Thoracic aorta (tissue), 2 donors: ENCODE measurements around the gene SUSD2. TPM values are rescaled to one million over a fixed set of nuclear protein-coding genes. Genes with fewer than 3 reads are reported as not detected.
"Not testable (repeated sequence)": the region's sequence is repeated elsewhere in the genome, so short reads cannot be mapped to it uniquely, and the experiment has no call there.

Experiments used
- ATAC-seq: fragments of 150-250 bp; one replicate; pipeline ENCODE4 v1.8.0; 2017; ENCODE audit warnings: low read depth; ENCODE audit not compliant: insufficient number of reproducible peaks, low FRiP score
- DNase-seq: peaks from one replicate; pipeline ENCODE4 v3.0.0-alpha.2; 2020; ENCODE audit warnings: low spot score
- H3K27ac ChIP-seq, 2 donors: fragments of 200-600 bp; sonication (generic); 1 replicate in 1 of 2; 2 replicates in 1 of 2; pipeline ENCODE4 v1.5.1; 2016; ENCODE audit warnings: mild to moderate bottlenecking in 2 of 2, moderate library complexity in 2 of 2
- H3K27me3 ChIP-seq: fragments of 200-600 bp; sonication (generic); replicated peaks from 2 replicates; pipeline ENCODE4 v1.6.0; 2016; ENCODE audit warnings: mild to moderate bottlenecking; ENCODE audit not compliant: insufficient read depth
- H3K36me3 ChIP-seq: fragments of 200-600 bp; sonication (generic); one replicate; pipeline ENCODE4 v1.5.1; 2016
- H3K4me1 ChIP-seq, 2 donors: fragments of 200-600 bp; sonication (generic); 1 replicate in 1 of 2; 2 replicates in 1 of 2; pipeline versions ENCODE4 v1.5.1 to v1.6.0; 2016; ENCODE audit warnings: low read depth in 2 of 2, mild to moderate bottlenecking in 1 of 2; ENCODE audit not compliant: control insufficient read depth in 1 of 2
- H3K4me3 ChIP-seq: fragments of 200-600 bp; sonication (generic); 2 replicates; pipeline ENCODE4 v1.5.1; 2016; ENCODE audit warnings: mild to moderate bottlenecking
- H3K9me3 ChIP-seq: fragments of 200-600 bp; sonication (generic); 2 replicates; pipeline ENCODE4 v1.5.1; 2016
- total RNA-seq, 2 donors: library from RNA; depleted of rRNA; stranded (reverse); fragments of >200 nt; gene quantifications; one replicate each; pipeline versions ENCODE4 v1.1.0 to v1.2.3, GENCODE V29; 2016
- TF ChIP-seq, protein P1 (sequence below): fragments of 200-600 bp; sonication (generic); IDR thresholded peaks from one replicate; pipeline ENCODE4 v1.5.1; 2019; ENCODE audit warnings: antibody characterized with exemption

Gene SUSD2
- total RNA-seq, 2 donors from 2014 or later: 16.8 to 43.2 TPM

DNA sequence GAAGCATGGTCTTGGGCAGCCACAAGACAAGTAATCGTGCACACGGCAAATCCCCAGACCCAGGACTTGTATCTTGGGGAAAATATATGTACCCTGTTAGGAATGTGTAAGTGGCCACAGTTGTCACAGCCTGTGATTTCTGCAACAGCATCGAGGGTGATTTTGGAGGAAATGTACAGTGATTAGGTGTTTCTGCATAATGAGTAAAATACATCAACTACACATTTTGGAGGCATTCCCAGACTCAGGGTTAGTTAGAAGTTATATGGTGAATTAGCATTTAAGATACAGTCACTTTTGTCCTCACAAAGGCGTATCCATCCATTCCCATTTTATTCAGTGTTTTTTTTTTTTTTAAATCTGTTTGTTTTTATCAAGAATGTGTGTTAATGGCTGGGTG, 28.4 kb downstream of the SUSD2 start:
- Histone ChIP-seq H3K9me3 (no peaks in the 10 kb centered on the region), H3K4me1 (peaks cover 19 to 23% of the 10 kb centered on the region in 2 donors), H3K36me3 (no peaks in the 10 kb centered on the region), H3K27ac (no peak overlapping the region), H3K27me3 (no peaks in the 10 kb centered on the region), H3K4me3 (no peak overlapping the region)
- DNase-seq (no peak), ATAC-seq (no peak)
- TF ChIP-seq, protein P1, sequence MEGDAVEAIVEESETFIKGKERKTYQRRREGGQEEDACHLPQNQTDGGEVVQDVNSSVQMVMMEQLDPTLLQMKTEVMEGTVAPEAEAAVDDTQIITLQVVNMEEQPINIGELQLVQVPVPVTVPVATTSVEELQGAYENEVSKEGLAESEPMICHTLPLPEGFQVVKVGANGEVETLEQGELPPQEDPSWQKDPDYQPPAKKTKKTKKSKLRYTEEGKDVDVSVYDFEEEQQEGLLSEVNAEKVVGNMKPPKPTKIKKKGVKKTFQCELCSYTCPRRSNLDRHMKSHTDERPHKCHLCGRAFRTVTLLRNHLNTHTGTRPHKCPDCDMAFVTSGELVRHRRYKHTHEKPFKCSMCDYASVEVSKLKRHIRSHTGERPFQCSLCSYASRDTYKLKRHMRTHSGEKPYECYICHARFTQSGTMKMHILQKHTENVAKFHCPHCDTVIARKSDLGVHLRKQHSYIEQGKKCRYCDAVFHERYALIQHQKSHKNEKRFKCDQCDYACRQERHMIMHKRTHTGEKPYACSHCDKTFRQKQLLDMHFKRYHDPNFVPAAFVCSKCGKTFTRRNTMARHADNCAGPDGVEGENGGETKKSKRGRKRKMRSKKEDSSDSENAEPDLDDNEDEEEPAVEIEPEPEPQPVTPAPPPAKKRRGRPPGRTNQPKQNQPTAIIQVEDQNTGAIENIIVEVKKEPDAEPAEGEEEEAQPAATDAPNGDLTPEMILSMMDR: no peak

DNA sequence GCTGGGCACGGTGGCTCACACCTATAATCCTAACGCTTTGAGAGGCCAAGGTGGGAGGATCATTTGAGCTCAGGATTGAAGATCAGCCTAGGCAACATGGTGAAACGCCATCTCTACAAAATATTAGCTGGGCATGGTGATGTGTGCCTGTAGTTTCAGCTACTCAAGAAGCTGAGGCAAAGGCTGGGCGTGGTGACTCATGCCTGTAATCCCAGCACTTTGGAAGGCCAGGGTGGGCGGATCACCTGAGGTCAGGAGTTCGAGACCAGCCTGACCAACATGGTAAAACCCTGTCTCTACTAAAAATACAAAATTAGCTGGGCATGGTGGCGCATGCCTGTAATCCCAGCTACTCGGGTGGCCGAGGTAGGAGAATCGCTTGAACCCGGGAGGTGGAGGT, 29.1 kb downstream of the SUSD2 start:
- H3K9me3 ChIP-seq, DNase-seq, H3K27me3 ChIP-seq, H3K27ac ChIP-seq, H3K36me3 ChIP-seq, ATAC-seq, H3K4me3 ChIP-seq: not testable (repeated sequence)
- H3K4me1 ChIP-seq: peaks cover 19 to 23% of the 10 kb centered on the region in 2 donors

DNA sequence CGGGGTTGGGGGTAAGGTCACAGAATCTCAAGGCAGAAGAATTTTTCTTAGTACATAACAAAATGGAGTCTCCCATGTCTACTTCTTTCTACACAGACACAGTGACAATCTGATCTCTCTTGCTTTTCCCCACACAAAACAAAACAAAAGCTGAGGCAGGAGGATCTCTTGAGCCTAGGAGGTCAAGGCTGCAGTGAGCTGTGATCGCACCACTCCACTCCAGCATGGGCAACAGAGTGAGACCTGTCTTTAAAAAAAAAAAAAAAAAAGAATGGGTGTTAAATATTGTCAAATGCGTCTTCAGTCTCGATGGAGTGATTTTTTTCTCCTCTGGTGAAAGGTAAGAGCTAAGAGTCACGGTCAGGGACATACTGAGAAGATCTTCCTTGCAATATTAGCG, 30.4 kb downstream of the SUSD2 start:
- not testable (repeated sequence) for H3K27ac ChIP-seq, H3K36me3 ChIP-seq, ATAC-seq, H3K27me3 ChIP-seq, H3K9me3 ChIP-seq, DNase-seq, H3K4me3 ChIP-seq
- H3K4me1 ChIP-seq: peaks cover 15 to 18% of the 10 kb centered on the region in 2 donors

DNA sequence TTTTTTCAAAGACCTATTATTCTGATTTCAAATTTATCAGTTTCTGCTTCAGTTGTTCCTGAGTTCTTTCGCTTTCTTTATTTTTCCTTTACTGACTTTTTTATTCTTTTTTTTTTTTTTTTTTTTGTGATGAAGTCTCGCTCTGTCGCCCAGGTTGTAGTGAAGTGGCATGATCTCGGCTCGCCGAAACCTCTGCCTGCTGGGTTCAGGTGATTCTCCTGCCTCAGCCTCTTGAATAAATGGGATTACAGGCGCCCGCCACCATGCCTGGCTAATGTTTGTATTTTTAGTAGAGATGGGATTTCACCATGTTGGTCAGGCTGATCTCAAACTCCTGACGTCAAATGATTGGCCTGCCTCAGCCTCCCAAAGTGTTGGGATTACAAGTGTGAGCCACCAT, 31.8 kb downstream of the SUSD2 start:
- H3K4me1 ChIP-seq, DNase-seq, H3K9me3 ChIP-seq, H3K27ac ChIP-seq, ATAC-seq, H3K27me3 ChIP-seq, H3K36me3 ChIP-seq, H3K4me3 ChIP-seq: not testable (repeated sequence)

DNA sequence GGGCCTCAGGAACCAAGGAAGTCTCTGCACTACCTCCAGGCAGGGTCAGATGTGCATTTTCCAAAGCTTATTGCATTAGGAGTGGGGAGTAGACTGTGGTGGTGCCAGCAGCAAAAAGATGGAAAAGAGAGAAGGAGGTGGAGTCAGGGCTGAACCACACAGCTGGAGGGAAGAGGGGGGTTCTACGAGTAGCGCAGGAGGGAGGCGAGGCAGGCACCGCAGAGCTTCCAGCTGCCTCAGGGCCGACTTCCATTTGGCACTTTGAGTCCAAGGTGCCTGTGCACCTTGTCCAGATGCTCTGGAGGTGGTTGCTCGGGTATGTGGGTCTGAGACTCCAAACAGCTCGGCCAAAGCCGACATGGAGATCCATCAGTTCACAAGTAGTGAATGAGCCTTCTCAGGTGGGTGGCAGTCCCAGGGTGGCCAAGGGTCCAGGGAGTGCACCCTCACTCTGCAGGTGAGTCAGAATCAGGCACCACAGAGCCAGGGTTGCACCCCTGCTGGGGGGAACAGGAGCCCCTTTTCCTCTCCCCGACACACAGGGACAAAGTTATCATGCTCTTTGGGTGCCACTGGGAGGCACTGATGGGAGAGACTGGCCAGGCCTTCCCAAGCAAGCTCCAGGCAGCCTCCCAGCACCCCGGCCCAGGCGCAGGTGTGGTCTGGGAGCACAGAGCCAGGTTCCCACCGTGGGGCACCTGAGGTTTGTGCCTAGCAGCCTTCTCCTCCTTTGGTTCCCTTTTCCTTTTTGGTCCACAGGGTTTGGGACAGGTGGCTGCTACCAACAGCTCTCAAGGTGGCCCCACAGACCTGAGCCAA, 33.4 kb downstream of the SUSD2 start:
- Histone ChIP-seq H3K27me3 (no peaks in the 10 kb centered on the region), H3K36me3 (no peaks in the 10 kb centered on the region), H3K9me3 (no peaks in the 10 kb centered on the region), H3K4me1 (no peaks in the 10 kb centered on the region), H3K4me3 (no peak overlapping the region), H3K27ac (no peak overlapping the region)
- TF ChIP-seq, protein P1: no peak
- DNase-seq (no peak), ATAC-seq (no peak)

DNA sequence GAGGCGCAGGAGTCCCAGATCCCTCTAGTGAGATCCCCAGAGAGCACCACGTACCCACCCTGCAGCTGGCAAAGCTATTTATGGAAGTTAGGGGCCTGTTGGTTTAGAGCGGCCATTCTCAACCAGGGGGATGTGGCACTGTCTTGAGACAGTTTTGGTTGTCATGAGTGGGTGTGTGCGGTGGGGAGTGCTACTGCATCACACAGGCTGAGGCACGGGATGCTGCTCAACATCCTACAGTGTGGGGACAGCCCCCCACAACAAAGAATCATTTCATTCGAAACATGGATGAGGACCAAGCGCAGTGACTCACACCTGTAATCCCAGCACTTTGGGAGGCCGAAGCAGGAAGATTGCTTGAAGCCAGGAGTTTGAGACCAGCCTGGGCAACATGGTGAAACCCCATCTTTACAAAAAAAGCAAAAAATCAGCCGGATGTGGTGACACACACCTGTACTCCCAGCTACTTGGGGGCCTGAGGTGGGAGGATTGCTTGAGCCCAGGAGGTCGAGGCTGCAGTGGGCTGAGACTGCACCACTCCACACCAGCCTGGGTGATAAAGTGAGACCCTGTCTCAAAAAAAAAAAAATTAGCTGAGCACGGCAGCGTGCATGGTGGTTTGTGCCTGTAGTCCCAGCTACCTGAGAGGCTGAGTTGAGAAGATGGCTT, 35.4 kb downstream of the SUSD2 start:
- ATAC-seq: no peak
- Histone ChIP-seq H3K4me1 (no peaks in the 10 kb centered on the region), H3K27me3 (no peaks in the 10 kb centered on the region), H3K27ac (no peak overlapping the region), H3K36me3 (no peaks in the 10 kb centered on the region), H3K4me3 (no peak overlapping the region), H3K9me3 (no peaks in the 10 kb centered on the region)
- no peak for DNase-seq
- TF ChIP-seq, protein P1: no peak
